Pancreas (tissue), 10 donors: ENCODE data around the gene RBBP4. TPM values are rescaled to one million over a fixed set of nuclear protein-coding genes. Genes with fewer than 3 reads are reported as not detected.
A peak's percentile ranks its signal among the peaks of the same experiment; 100 is the strongest.
"Not testable (repeated sequence)": the region's sequence is repeated elsewhere in the genome, so short reads cannot be mapped to it uniquely, and the experiment has no call there.

Experiments
- ATAC-seq, 4 donors: fragments of 200-7000 bp; cut with Tn5 transposase; one replicate each; pipeline versions ENCODE4 v1.8.0 to v1.9.1; 2020; ENCODE audit warnings: mild to moderate bottlenecking in 4 of 4, moderate library complexity in 4 of 4
- DNase-seq, 6 donors: peaks; one replicate each; pipeline ENCODE4 v3.0.0-alpha.2; 2020
- FAIRE-seq: peaks from 2 replicates; lab custom pipeline; 2012; peaks lifted over from hg19 to GRCh38; lab: Jason Lieb, UNC
- H3K27ac ChIP-seq, 4 donors: fragments of 200-600 bp; sonication (generic); 1 replicate in 3 of 4; 2 replicates in 1 of 4; pipeline versions ENCODE4 v1.5.0 to v1.8.0; 2020
- H3K27me3 ChIP-seq, 4 donors: fragments of 200-600 bp; one replicate each; pipeline ENCODE4 v1.8.0; 2021
- H3K36me3 ChIP-seq, 3 donors: fragments of 200-600 bp; sonication (generic) in 1 of 3; one replicate each; pipeline versions ENCODE4 v1.5.0 to v1.8.0; 2020 to 2021
- H3K4me1 ChIP-seq, 3 donors: fragments of 200-600 bp; one replicate each; pipeline ENCODE4 v1.8.0; 2021
- H3K4me3 ChIP-seq, 4 donors: fragments of 200-600 bp; sonication (generic) in 2 of 4; one replicate each; pipeline versions ENCODE4 v1.5.0 to v1.8.0; 2020 to 2021
- H3K9me3 ChIP-seq, 4 donors: fragments of 200-600 bp; one replicate each; pipeline ENCODE4 v1.8.0; 2021
- CTCF ChIP-seq, 4 donors: fragments of 200-600 bp; sonication (generic) in 3 of 4; IDR thresholded peaks; one replicate each; pipeline versions ENCODE4 v1.5.0 to v1.8.0; 2021; ENCODE audit warnings: antibody characterized with exemption in 4 of 4
- whole genome bisulfite sequencing, 2 donors: extraction: QIAGEN DNeasy Blood & Tissue Kit; methylation state at CpG; one replicate each; pipeline ENCODE4 v1.1.7; 2013; 5-methylcytosine and 5-hydroxymethylcytosine counted together
- intact Hi-C, 3 donors: fragments of 100-400 bp; cut with DNase I; formaldehyde crosslinking; loops; one replicate each; pipeline versions ENCODE4 v1.11.1 to v1.14.2; 2022
- polyA plus RNA-seq, 2 donors: library from polyadenylated mRNA; stranded (reverse); fragments of 200-250 nt; gene quantifications; one replicate each; pipeline ENCODE4 v1.2.3, GENCODE V29; 2013
- total RNA-seq, 6 donors: library from RNA; stranded (reverse); fragmentation: NEBNext Ultra II Directional in 4 of 6; extraction: Animal tissue kit (Norgen Biotek cat#: 25700) in 4 of 6; gene quantifications; one replicate each; pipeline versions ENCODE4 v1.2.1 to v1.2.4, GENCODE V29; 2021 to 2023
- donor health status: healthy with polysubstance abuse.
- donor health status: DM: no; HTN: no; CAD: no; lungs with moderate emphysema.
- donor health status: DM: no; HTN: no; CAD: no.
- donor health status: control.
- donor health status: control.
- donor health status: Bipolar disorder and iron deficiency.
- donor health status: DM: yes; HTN: yes; CAD: no.
- donor health status: DM: no; HTN: no; CAD: no.
- donor health status: DM: no; HTN: no; CAD: no.
- donor health status: DM: yes; HTN: yes; CAD: no.

RBBP4 gene
- total and polyA plus RNA-seq, 8 donors: 19.7 to 115 (median 62.9) TPM

GRCh38 chr1:32705516-32705915 is 54.5 kb downstream of the RBBP4 start:
- H3K4me1 ChIP-seq: peaks cover 0 to 3% (median 0%) of the 10 kb centered on the region in 3 donors
- no peaks in the 10 kb centered on the region for H3K36me3 ChIP-seq
- H3K4me3 ChIP-seq: no peak overlapping the region
- no peak for ATAC-seq
- DNase-seq: no peak
- no peak overlapping the region for H3K27ac ChIP-seq
- intact Hi-C loops: loop anchor here in 1 of 3 donors (5.0 kb wide), 1 partner anchor 167 kb away; the partner anchor contains the start of gene FNDC5
- H3K27me3 ChIP-seq: no peaks in the 10 kb centered on the region
- no peaks in the 10 kb centered on the region for H3K9me3 ChIP-seq
- 90 to 95% methylated on average over 7 of the region's 7 CpGs for WGBS, 2 donors
- no peak for TF ChIP-seq CTCF (IDR thresholded peaks at IDR 0.05)
- FAIRE-seq: no peak

- intact Hi-C loops: loop anchor here in 1 of 3 donors (5.0 kb wide), 1 partner anchor 166 kb away; the partner anchor contains the start of gene FNDC5
- WGBS, 2 donors: 32 to 37% methylated on average over 1 of the region's 1 CpG
- no peaks in the 10 kb centered on the region for H3K36me3 ChIP-seq
- no peak for FAIRE-seq
- no peak for DNase-seq
- ATAC-seq: peak in 1 of 4 donors; percentile 36
- H3K4me1 ChIP-seq: peaks cover 0 to 2% (median 0%) of the 10 kb centered on the region in 3 donors
- H3K27ac ChIP-seq: no peak overlapping the region
- H3K4me3 ChIP-seq: no peak overlapping the region
- H3K9me3 ChIP-seq: no peaks in the 10 kb centered on the region
- TF ChIP-seq CTCF (IDR thresholded peaks at IDR 0.05): no peak
- H3K27me3 ChIP-seq: no peaks in the 10 kb centered on the region
Measured at GRCh38 chr1:32706491-32706890, 55.5 kb downstream of the RBBP4 start.

- FAIRE-seq: no peak
- WGBS, 2 donors: 76 to 100% methylated on average over 2 of the region's 2 CpGs
- no peak overlapping the region for H3K4me3 ChIP-seq
- no peaks in the 10 kb centered on the region for H3K27me3 ChIP-seq
- DNase-seq: no peak
- intact Hi-C loops: loop anchor here in 1 of 3 donors (5.0 kb wide), 1 partner anchor 163 kb away; the partner anchor contains the start of gene FNDC5
- H3K4me1 ChIP-seq: no peaks in the 10 kb centered on the region
- no peak for ATAC-seq
- H3K9me3 ChIP-seq: no peaks in the 10 kb centered on the region
- no peak overlapping the region for H3K27ac ChIP-seq
- H3K36me3 ChIP-seq: no peaks in the 10 kb centered on the region
- no peak for TF ChIP-seq CTCF (IDR thresholded peaks at IDR 0.05)
Measured at GRCh38 chr1:32709075-32709474, 58.1 kb downstream of the RBBP4 start.

- Histone ChIP-seq H3K27me3 (no peaks in the 10 kb centered on the region), H3K4me3 (no peak overlapping the region), H3K27ac (no peak overlapping the region), H3K36me3 (no peaks in the 10 kb centered on the region), H3K9me3 (no peaks in the 10 kb centered on the region), H3K4me1 (no peaks in the 10 kb centered on the region)
- ATAC-seq (no peak), FAIRE-seq (no peak), DNase-seq (no peak)
- 53 to 65% methylated on average over 5 of the region's 5 CpGs for WGBS, 2 donors
- no peak for TF ChIP-seq CTCF (IDR thresholded peaks at IDR 0.05)
- intact Hi-C loops: loop anchor here in 1 of 3 donors (5.0 kb wide), 1 partner anchor 163 kb away; the partner anchor contains the start of gene FNDC5
Measured at GRCh38 chr1:32709476-32709875, 58.5 kb downstream of the RBBP4 start.

- not testable (repeated sequence) for FAIRE-seq
Measured at GRCh38 chr1:32711221-32711620, 60.2 kb downstream of the RBBP4 start.

More at GRCh38 chr1:32711221-32711620, 60.2 kb downstream of the RBBP4 start:
- not testable (repeated sequence) for H3K36me3 ChIP-seq, ATAC-seq, H3K27me3 ChIP-seq, H3K4me3 ChIP-seq, H3K9me3 ChIP-seq, H3K4me1 ChIP-seq, H3K27ac ChIP-seq, DNase-seq
- intact Hi-C loops: loop anchor here in 2 of 3 donors (5.0 kb wide), 1 partner anchor 61 kb away; no protein-coding TSS in a partner anchor
- WGBS, 2 donors: 80 to 84% methylated on average over 4 of the region's 4 CpGs
